HFF-Myc (cell line): Measurements from ENCODE around the gene LHPP.

Experiments
- DNase-seq: peaks from one replicate; pipeline ENCODE4 v3.0.0-alpha.2; 2011; ENCODE audit warnings: low read depth; ENCODE audit errors: extremely low read depth
- H3K4me3 ChIP-seq: replicated peaks from 2 replicates; pipeline ENCODE4 v1.5.1; 2011; ENCODE audit warnings: low read depth, mild to moderate bottlenecking, control low read depth, low read length
- CTCF ChIP-seq: IDR thresholded peaks from 2 replicates; pipeline ENCODE4 v1.5.1; 2012; ENCODE audit warnings: mild to moderate bottlenecking, low read depth, low read length, control low read depth; ENCODE audit errors: missing control alignments

LHPP gene

GRCh38 chr10:124505279-124505678 lies 43.7 kb downstream of the LHPP start:
- H3K4me3 ChIP-seq: no peak overlapping the region
- no peak for DNase-seq
- TF ChIP-seq CTCF: no peak

- no peak for TF ChIP-seq CTCF
These were observed 46.5 kb downstream of the LHPP start for GRCh38 chr10:124508070-124508667.

GRCh38 chr10:124508907-124509454 lies 47.4 kb downstream of the LHPP start:
- DNase-seq: no peak
- TF ChIP-seq CTCF: no peak
- H3K4me3 ChIP-seq: no peak overlapping the region

More at GRCh38 chr10:124508070-124508667, 46.5 kb downstream of the LHPP start:
- no peak overlapping the region for H3K4me3 ChIP-seq
- DNase-seq: no peak

GRCh38 chr10:124509880-124510632 lies 48.4 kb downstream of the LHPP start:
- no peak for TF ChIP-seq CTCF
- no peak for DNase-seq
- no peak overlapping the region for H3K4me3 ChIP-seq

- no peak for TF ChIP-seq CTCF
- no peak for DNase-seq
- H3K4me3 ChIP-seq: no peak overlapping the region
These were observed 49.1 kb downstream of the LHPP start for GRCh38 chr10:124510759-124511158.

GRCh38 chr10:124511205-124512039 lies 49.8 kb downstream of the LHPP start:
- H3K4me3 ChIP-seq: no peak overlapping the region
- no peak for DNase-seq
- no peak for TF ChIP-seq CTCF
